ENCODE measurements around the gene TNRC6C. TPM values are rescaled to one million over a fixed set of nuclear protein-coding genes. Genes with fewer than 3 reads are reported as not detected.

The TNRC6C gene
- total RNA-seq, 1 donor, result 6.2 TPM

DNA sequence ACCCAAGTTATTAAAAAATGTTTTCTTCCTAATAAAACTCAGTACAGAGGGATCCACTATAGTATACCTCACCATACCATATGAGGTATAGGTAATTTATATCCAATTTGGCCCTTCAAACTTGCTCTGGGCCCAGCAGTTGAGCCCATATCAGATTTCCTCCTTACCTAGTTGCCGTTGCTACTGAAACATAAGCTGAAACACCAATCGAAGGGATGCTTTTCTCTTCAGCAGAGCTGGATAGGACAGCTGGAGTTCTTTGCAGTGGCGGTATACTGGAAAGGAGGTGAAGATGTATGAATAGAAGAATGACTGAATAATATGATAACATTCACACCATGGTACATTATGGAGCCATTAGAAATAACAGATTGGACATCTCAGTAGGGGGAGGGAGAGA lies 42.7 kb downstream of the TNRC6C start:
- Histone ChIP-seq H3K79me2 (ENCODE audit: insufficient read depth, low read length) (peaks cover 16% of the 10 kb centered on the region), H3K4me1 (ENCODE audit: insufficient read depth, low read length) (peaks cover 19% of the 10 kb centered on the region), H2AFZ (ENCODE audit: low read length) (no peak overlapping the region), H3K4me2 (ENCODE audit: insufficient read depth, low read length) (no peak overlapping the region), H3K36me3 (ENCODE audit: insufficient read depth, low read length) (no peaks in the 10 kb centered on the region), H3K27me3 (ENCODE audit: insufficient read depth, low read length) (no peaks in the 10 kb centered on the region), H3K9me3 (ENCODE audit: low read depth, low read length) (no peaks in the 10 kb centered on the region), H3K27ac (ENCODE audit: low read depth, low read length) (no peak overlapping the region), H4K20me1 (ENCODE audit: insufficient read depth, low read length) (no peaks in the 10 kb centered on the region), H3K4me3 (ENCODE audit: insufficient read depth, low read length) (no peak overlapping the region)
- DNase-seq (ENCODE audit: insufficient read length, low spot score, missing footprints), result no peak
- TF ChIP-seq, protein P1, sequence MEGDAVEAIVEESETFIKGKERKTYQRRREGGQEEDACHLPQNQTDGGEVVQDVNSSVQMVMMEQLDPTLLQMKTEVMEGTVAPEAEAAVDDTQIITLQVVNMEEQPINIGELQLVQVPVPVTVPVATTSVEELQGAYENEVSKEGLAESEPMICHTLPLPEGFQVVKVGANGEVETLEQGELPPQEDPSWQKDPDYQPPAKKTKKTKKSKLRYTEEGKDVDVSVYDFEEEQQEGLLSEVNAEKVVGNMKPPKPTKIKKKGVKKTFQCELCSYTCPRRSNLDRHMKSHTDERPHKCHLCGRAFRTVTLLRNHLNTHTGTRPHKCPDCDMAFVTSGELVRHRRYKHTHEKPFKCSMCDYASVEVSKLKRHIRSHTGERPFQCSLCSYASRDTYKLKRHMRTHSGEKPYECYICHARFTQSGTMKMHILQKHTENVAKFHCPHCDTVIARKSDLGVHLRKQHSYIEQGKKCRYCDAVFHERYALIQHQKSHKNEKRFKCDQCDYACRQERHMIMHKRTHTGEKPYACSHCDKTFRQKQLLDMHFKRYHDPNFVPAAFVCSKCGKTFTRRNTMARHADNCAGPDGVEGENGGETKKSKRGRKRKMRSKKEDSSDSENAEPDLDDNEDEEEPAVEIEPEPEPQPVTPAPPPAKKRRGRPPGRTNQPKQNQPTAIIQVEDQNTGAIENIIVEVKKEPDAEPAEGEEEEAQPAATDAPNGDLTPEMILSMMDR (IDR thresholded peaks at IDR 0.05; ENCODE audit: extremely low read depth, low read depth, low read length), result no peak

DNA sequence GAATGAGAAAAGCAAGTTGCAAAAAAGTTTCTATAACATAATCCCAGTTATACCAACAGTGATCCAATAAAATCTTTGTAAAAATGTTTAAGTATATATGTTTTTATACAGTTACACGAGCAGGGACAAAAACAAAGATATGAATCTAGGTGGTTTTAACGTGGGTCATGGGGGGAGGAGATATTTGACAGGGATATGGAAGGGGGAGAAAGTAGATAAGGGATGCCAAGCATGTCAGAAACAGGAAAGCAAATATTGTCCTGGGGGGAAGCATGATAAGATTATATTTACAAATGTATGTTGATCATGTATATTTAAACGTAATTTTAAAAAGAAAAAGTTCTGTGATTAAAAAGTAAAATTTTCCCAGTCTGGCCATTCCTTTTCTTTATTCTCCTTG lies 43.1 kb downstream of the TNRC6C start:
- Histone ChIP-seq H3K4me1 (ENCODE audit: insufficient read depth, low read length) (peaks cover 19% of the 10 kb centered on the region), H4K20me1 (ENCODE audit: insufficient read depth, low read length) (no peaks in the 10 kb centered on the region), H3K79me2 (ENCODE audit: insufficient read depth, low read length) (peaks cover 16% of the 10 kb centered on the region), H3K4me3 (ENCODE audit: insufficient read depth, low read length) (no peak overlapping the region), H3K9me3 (ENCODE audit: low read depth, low read length) (no peaks in the 10 kb centered on the region), H2AFZ (ENCODE audit: low read length) (no peak overlapping the region), H3K27me3 (ENCODE audit: insufficient read depth, low read length) (no peaks in the 10 kb centered on the region), H3K27ac (ENCODE audit: low read depth, low read length) (no peak overlapping the region), H3K4me2 (ENCODE audit: insufficient read depth, low read length) (no peak overlapping the region), H3K36me3 (ENCODE audit: insufficient read depth, low read length) (no peaks in the 10 kb centered on the region)
- TF ChIP-seq, protein P1 (IDR thresholded peaks at IDR 0.05; ENCODE audit: extremely low read depth, low read depth, low read length), result no peak
- DNase-seq (ENCODE audit: insufficient read length, low spot score, missing footprints), result no peak

DNA sequence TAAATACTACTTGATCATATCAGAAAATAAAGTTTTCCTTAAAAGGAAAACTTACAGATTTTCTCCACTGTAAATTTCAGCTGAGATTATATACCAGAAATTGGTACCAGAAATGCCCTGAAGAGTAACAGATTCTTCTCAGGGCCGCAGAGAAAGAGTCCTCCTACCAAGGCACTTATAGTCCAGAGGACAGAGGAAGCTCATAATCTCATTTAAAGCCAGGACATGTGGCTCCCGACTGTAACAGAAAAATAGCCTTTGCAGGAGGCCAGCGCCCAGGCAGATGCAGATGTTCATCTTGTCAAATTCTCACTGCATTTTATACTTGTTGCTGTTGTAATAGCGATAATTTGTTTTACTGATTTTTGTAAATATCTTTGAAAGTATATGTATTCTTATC lies 43.7 kb downstream of the TNRC6C start:
- Histone ChIP-seq H3K9me3 (ENCODE audit: low read depth, low read length) (no peaks in the 10 kb centered on the region), H4K20me1 (ENCODE audit: insufficient read depth, low read length) (no peaks in the 10 kb centered on the region), H3K4me3 (ENCODE audit: insufficient read depth, low read length) (no peak overlapping the region), H3K36me3 (ENCODE audit: insufficient read depth, low read length) (no peaks in the 10 kb centered on the region), H3K4me1 (ENCODE audit: insufficient read depth, low read length) (peaks cover 19% of the 10 kb centered on the region), H3K4me2 (ENCODE audit: insufficient read depth, low read length) (no peak overlapping the region), H3K79me2 (ENCODE audit: insufficient read depth, low read length) (peaks cover 16% of the 10 kb centered on the region), H3K27me3 (ENCODE audit: insufficient read depth, low read length) (no peaks in the 10 kb centered on the region), H2AFZ (ENCODE audit: low read length) (no peak overlapping the region), H3K27ac (ENCODE audit: low read depth, low read length) (no peak overlapping the region)
- TF ChIP-seq, protein P1 (IDR thresholded peaks at IDR 0.05; ENCODE audit: extremely low read depth, low read depth, low read length), result no peak
- DNase-seq (ENCODE audit: insufficient read length, low spot score, missing footprints), result no peak

DNA sequence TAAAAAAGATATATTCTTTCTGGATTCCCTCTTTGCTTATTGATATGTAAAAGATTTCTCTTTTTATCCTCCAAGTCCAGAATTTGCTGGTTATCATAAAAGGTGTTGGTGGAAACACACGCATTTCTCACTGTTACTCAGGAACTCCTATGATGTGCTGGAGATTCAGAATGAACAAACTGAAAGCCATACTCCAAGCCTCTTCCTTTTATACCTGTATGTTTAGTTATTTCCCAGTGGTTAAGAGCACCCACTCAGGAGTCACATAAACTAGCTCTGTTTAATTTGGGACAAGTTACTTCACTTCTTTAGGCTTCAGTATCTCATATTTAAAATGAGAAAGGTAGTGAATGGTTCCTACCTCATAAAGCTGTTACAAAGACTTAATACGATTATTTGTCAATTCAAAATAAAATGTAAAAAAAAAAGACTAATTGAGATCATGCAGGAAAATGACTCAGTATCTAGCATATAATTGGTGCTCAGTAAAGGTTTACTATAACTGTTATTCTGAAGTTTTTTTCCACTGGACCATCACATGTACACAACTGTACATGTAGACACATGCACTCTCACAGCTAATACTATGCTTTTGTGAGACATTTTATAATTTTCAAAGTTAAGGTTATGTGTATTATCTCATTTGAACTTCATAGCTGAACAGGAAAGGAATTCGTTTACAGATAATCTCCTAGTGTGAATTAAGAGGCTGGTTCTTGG lies 47.1 kb downstream of the TNRC6C start:
- H3K4me3 ChIP-seq (ENCODE audit: insufficient read depth, low read length), result no peak overlapping the region
- H3K4me2 ChIP-seq (ENCODE audit: insufficient read depth, low read length), result no peak overlapping the region
- H2AFZ ChIP-seq (ENCODE audit: low read length), result no peak overlapping the region
- H3K27ac ChIP-seq (ENCODE audit: low read depth, low read length), result no peak overlapping the region
- DNase-seq (ENCODE audit: insufficient read length, low spot score, missing footprints), result no peak
- TF ChIP-seq, protein P1 (IDR thresholded peaks at IDR 0.05; ENCODE audit: extremely low read depth, low read depth, low read length), result no peak
- no peaks in the 10 kb centered on the region for H3K27me3 ChIP-seq (ENCODE audit: insufficient read depth, low read length)
- no peaks in the 10 kb centered on the region for H3K9me3 ChIP-seq (ENCODE audit: low read depth, low read length)
- no peaks in the 10 kb centered on the region for H3K36me3 ChIP-seq (ENCODE audit: insufficient read depth, low read length)
- peaks cover 5% of the 10 kb centered on the region for H3K79me2 ChIP-seq (ENCODE audit: insufficient read depth, low read length)
- no peaks in the 10 kb centered on the region for H4K20me1 ChIP-seq (ENCODE audit: insufficient read depth, low read length)
- peaks cover 7% of the 10 kb centered on the region for H3K4me1 ChIP-seq (ENCODE audit: insufficient read depth, low read length)

Data from osteoblast (primary cell).